GM19240 (cell line): ENCODE measurements around the gene PKDREJ.

ENCODE experiments used
- DNase-seq: peaks from one replicate; pipeline ENCODE4 v3.0.0; 2011; ENCODE audit warnings: low spot score; ENCODE audit not compliant: insufficient read length

PKDREJ gene

DNA sequence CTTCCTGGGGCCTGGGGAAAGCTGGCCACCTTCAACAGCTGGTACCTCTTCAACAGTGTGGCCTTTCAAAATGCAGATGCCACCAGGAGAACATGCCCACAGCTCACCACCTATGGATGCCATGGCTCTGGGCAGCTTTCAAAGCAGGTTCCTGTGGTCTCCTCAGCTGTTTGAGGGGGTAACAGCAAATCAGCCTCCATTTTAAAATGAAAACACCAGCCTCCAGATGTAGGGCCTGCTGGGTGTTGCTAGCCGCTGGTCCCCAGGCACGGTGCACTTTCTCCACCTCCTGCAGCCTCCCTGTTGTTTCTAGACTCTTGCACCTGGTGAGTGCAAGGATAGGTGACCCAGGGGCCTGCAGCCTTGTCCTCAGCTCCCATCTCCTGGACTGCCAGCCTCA lies 23.1 kb downstream of the PKDREJ start:
- DNase-seq, result no peak

DNA sequence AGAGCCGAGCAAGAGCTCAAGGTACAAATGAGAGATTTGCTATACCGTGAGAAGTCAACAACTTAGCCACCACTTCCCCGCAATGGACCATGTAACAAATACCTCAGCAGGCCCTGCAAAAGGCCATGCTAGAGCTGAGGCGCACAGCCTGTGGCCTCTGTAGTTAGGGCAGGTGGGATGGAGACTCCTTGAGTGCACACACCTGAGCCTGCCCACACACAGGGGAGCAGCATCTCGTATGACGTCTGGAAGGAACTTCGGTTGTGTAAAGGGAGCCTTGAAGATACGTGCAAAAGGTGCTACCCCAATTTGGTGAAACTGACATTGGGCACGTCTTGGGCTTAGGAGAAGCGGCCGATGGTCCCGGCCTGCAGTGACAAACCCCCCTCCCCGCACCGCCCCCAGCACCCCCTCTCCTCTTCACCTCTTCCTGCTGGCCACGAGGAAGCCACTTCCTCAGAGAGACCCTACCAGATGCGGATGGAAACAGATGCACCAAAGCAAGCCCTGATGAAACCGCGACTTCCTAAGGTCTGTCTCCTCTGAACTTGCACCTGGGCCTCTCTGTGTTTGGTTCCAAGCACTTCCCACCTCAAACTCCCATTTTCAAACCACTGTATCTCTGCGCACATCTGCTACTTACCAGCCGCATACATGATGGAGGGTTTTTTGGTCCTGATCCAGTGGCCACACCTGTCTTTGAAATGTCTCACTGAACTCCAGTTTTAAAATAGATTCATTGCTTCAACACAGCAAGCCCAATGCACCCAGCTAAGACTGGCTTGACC lies 23.7 kb downstream of the PKDREJ start:
- no peak for DNase-seq

DNA sequence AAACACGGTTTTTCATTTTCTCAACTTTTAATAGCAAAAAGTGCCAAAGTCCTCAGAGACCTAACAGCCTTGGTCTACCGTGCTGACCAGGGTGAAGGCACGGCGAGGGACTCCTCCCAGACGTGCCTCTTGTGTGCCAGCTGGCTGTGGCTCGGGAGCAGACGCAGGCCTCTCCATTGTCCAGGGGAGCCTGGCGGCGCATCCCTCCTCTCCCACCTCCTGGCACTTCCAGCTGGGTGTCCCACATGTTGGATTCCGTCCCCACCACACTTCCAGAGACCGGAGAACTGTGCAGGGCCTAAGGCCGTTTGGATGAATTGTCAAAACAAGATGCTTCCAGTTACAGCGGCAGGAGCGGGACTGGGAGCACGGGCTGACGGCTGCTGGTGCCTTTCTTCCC lies 24.6 kb downstream of the PKDREJ start:
- no peak for DNase-seq

DNA sequence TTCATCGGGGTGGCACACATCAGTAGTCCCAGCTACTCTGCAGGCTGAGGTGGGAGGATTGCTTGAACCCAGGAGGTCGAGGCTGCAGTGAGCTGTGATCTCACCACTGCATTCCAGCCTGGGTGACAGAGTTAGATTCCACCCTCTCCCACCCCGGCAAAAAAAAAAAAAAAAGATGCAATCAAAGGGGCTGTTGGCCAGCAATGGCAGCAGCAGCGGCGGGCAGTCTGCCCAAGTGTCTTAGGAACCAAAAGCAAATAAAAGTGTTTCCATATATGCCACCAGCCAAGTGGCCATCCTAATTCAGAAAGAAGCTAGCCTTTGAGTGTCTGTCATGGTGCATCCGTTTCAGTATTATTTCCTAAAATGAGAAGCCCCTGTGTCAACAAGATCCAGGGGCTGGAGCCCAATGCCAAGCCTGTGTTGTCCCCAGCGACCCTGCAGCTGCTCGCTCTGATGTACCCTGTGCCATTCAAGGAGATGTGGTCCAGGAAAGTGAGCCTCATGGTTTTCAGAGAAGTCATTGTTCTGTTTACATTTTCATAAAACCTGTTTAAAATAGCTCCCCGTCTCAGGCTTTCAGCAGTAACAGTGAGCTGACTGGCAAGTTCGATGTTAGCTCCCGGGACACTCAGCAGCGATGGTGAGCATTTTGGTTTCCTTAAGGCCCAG lies 25.6 kb downstream of the PKDREJ start:
- no peak for DNase-seq

DNA sequence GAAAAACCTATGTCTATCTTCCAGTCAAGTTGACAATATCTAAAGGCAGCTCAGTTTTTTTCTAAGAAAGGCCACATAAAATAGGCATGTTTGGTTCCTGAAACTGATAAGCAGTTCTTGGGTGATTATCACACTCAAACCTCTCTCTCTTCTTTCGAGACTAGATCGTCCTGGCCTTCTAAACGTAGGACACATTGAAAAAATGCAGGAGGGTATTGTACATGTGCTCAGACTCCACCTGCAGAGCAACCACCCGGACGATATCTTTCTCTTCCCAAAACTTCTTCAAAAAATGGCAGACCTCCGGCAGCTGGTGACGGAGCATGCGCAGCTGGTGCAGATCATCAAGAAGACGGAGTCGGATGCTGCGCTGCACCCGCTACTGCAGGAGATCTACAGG lies 28.2 kb downstream of the PKDREJ start:
- DNase-seq, result no peak

DNA sequence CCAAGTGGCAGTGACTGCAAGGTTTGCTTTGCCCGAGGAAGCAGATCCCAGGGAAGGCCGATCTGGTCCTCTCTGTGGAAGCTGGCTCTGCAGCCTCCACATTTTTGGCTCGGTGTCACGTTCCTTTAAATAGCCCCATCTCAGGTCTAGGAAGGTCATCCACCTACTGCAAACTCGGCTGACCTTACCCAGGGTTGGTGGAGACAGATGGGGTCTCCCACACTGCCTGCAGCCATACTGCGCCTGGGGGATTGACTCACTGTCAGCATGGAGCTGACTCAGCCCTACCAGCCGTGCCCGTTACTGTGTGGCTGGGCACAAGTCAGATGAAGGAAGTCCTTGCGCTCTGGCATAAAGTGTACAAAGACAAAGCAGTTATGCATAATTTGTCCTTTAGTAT lies 29.9 kb downstream of the PKDREJ start:
- no peak for DNase-seq

DNA sequence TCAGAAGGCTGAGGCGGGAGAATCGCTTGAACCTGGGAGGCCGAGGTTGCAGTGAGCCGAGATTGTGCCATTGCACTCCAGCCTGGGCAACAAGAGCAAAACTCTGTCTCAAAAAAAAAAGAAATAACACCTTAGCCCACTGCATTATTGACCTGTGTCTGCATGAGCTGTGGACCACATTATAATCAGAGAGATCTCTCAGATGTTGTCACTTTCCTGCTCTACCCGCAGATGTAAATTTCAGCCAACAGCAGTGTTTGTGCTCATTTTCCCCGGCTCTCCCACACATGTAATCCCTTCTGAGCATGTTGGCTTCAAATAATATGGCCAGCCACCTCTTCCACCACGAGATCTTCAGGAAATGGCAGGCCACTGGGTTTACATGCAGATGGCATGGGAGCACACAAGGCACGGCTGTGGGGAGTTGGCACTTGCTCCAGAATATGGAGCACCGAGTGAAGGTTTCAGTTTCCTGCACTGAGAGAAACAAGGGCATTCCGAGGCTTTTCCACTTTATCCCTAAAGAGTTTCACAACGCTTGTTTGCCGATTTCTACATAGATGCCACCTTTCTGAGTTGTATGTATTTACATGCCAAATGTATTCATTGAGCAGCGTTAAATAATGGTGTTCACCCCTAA lies 32.8 kb downstream of the PKDREJ start:
- no peak for DNase-seq

DNA sequence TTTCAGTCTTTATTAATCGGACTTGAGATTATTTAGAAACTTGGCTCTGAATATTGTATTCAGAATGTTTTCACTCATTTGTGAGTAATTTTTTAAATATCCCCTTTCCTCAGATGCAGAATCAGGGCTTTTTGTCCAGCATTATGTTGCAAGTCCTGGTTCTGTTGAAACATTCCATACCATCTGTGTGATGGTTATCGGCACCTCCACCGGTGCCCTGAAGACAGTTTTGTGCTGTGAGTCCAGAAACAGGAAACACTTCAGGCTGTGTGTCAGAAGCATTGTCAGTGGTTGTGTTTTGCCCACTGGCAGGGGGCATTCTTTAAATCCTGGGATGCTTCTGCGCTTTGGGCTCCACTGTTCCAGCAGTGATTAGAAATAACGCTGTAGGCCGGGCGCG lies 33.4 kb downstream of the PKDREJ start:
- no peak for DNase-seq

DNA sequence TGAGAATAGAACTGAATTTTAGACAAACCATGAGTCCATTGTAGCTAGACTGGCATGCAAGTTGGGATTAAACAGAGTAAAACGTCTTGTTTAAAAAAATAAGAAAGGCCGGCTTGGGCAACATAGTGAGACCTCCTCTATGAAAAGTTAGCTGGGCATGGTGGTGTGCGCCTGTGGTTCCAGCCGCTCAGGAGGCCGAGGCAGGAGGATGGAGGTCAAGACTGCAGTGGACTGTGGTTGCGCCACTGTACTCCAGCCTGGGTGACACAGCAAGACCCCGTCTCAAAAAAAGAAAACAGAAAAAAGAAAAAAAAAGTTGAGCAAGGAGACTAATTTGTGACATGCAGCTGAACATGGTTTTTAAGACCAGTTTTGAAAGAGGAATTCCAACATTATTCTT lies 36.6 kb downstream of the PKDREJ start:
- no peak for DNase-seq

DNA sequence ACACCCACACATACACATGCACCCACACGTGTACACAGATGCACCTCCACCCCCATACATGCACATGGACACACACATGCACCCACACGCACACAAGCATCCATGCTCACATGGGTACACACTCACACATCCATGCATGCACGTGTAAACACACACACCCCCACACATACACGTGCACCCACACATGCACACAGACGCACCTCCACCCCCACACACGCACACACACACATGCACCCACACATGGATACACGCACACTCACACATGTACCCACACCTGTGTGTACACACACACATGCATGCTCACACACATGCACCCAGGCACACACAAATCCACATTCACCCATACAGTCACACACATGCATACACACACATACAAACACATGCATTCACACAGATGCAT lies 37.5 kb downstream of the PKDREJ start:
- DNase-seq, result no peak

DNA sequence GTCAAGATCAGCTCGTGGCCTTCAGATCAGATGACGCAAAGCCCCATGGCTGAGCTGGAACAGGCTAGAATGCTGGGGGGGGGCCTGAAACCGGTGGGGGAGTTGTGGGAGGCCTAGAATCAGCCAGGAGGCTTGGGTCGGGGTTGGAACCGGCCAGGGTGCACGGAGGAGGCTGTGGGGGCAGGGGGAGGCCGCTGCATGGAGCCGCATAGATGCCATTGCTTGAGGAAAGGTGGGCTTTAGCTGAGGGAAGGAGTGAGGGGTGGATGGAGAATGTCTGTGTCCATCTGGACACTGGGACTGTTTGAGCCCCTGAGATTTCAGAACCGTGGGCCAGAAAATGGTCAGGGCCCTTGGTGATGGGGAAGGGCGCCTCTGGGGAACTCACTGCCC lies 38.2 kb downstream of the PKDREJ start:
- DNase-seq, result no peak

DNA sequence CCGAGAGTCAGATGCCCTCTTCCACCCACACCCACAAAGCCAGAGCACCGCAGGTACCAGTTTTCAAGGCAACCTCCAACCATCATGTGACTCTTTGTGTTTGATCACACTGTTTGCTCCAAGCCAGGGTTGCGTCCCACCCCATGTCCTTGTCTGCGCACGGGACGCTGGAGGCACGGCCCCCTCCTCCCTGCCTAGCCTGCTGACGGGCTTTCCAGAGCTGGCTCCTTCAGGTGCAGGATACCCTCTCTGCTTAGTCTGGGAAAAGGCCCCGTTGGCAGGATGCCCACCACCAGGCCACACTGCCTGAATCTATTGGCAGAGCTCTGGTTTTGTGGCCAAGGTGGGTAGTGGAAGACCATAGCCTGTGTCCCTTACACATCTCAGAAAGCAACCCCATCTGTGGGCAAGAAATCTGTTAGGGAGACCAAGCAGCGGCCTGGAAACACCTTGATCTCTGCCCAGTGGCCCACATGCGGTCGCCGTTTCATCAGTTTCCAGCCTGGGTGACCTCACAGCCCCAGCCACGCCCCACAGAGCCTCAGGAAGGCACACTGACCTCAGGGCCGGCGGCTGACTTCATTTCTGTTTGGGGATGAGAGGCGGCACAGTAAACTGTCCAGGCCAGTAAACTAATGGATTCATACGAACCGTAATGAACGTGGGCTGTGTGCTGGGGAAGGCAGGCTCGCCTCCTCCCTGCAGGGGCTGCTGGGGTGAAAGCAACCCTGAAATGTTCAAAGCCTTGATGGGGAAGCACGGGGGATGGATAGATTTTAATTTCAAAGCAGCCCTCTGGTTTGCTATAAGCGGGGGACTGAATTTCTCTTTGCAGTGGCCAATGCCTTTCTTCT lies 38.9 kb downstream of the PKDREJ start:
- no peak for DNase-seq

DNA sequence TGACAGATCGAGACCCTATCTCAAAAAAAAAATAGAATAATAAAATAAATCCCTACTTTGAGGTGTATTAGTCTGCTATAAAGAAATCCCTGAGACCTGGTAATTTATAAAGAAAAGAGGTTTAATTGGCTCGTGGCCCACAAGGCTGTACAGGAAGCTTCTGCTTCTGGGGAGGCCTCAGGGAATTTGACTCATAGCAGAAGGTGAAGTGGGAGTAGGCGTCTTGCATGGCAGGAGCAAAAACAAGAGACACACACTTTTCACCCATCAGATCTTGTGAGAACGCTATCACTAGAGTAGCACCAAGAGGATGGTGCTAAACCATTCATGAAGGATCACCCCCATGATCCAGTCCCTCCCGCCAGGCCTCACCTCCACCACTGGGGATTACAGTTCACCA lies 42.2 kb downstream of the PKDREJ start:
- DNase-seq, result no peak

DNA sequence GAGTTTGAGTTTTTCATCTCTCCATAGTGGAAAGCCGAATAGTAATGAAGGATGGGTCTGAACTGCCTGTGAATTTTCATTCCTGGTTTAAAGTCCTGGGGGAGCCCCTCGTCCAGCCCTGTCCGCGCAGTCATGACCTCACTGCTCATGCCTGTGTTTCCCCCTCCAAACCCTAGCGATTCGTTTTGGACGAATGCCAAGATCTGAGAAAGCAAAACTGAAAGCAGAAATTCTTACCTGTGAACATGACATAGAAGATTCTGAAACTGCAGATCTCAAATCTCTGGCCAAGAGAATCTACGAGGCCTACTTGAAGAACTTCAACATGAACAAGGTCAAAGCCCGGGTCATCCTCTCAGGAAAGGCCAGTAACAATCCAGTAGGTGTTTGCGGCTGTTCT lies 43.5 kb downstream of the PKDREJ start:
- no peak for DNase-seq

DNA sequence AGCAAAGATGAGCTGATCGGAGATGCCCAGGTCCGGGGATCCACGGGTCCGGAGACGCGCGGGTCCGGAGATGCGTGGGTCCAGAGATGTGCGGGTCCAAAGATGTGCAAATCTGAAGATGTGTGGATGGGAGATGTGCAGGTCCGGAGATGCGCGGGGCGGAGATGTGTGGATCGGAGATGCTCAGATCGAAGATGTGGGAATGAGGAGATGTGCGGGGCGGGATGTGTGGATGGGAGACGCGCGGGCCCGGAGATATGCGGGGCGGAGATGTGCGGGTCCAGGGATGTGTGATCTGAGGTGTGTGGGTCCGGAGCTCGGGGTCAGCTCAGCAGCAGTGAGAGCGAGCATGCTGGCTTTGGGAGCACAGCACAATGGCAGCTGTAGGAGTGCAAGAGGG lies 48.5 kb downstream of the PKDREJ start:
- DNase-seq, result no peak

DNA sequence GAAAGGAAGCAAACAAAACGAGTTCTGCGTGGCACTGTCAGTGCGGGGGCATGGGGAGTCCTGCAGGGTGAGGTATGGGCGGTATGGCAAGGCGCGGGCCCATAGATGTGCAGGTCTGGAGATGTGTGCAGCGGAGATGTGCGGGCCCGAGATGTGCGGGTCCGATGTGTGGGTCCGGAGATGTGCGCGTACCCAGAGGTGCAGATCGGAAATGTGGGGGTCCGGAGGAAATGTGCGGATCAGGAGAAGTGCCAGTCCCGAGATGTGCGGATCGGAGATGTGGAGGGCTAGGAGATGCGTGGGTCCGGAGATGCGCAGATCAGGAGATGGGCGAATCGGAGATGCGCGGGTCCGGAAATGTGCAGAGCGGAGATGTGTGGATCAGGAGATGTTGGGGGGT lies 49.0 kb downstream of the PKDREJ start:
- DNase-seq, result no peak

DNA sequence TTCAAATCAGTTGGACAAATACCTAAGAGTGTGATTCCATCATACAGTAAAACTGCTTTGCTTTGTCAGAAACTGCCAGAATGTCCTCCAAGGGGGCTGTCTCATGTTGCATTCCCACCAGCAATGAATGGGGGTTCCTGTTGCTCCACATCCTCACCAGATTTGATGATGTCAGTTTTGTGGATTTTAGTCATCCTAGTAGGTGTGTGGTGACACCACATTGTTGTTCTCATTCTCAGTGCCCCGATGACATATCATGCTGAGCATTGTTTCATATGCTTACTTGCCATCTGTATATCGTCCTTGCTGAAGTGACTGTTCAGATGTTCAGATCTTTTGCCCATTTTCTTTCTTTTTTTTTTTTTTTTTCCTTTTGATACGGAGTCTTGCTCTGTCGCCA lies 50.1 kb downstream of the PKDREJ start:
- no peak for DNase-seq

DNA sequence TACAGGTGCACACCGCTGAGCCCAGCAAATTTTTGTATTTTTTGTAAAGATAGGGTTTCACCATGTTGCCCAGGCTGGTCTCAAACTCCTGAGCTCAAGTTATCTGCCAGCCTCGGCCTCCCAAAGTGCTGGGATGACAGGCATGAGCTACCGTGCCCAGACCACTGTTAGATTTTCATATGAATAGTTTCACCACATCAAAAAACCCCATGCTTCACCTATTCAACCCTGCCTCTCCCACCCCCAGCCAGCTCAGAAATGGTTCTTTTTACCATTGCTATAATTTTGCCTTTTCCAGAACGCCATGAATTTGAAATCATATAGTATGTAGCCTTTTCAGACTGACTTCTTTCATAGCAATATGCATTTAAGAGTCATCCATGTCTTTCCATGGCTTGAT lies 50.9 kb downstream of the PKDREJ start:
- DNase-seq, result no peak

DNA sequence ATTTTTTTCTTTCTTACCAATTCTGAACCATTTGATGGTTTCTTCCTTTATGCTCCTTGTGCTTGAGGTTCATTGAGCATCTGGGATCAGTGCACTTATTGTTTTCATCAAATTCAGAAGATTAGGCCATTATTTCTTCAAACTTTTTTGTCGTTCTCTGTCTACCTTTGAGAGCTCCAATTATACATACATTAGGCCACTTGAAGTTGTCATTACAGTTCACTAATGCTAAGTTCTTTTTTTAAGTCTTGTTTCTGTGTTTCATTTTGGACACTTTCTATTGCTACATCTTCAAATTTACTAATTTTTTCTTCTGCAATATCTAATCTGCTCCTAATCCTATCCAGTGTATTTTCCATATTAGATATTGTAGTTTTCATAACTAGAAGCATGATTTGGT lies 53.9 kb downstream of the PKDREJ start:
- DNase-seq, result no peak
